Upper lobe of left lung (tissue), 4 donors: ENCODE measurements around the gene ATPAF2.

ENCODE experiments used
- CTCF ChIP-seq, 6 experiments: fragments of 450-650 bp in 4 of 6; fragments of 200-600 bp in 2 of 6; sonication (generic) in 2 of 6; IDR thresholded peaks; one replicate each; pipeline ENCODE4 v1.5.1; 2016 to 2019; ENCODE audit warnings: antibody characterized with exemption in 6 of 6
- POLR2A ChIP-seq, 4 donors: fragments of 450-650 bp; IDR thresholded peaks; one replicate each; pipeline ENCODE4 v1.5.1; 2016 to 2017; ENCODE audit warnings: antibody characterized with exemption in 4 of 4, mild to moderate bottlenecking in 2 of 4

- TF ChIP-seq POLR2A (IDR thresholded peaks at IDR 0.05), result no peak
- TF ChIP-seq CTCF (IDR thresholded peaks at IDR 0.05), result no peak
Observed at GRCh38 chr17:18028952-18029540, 9.9 kb downstream of the ATPAF2 start.
